Ascending aorta (tissue), 2 donors: Measurements from ENCODE around the gene TMEM53. TPM values are rescaled to one million over a fixed set of nuclear protein-coding genes. Genes with fewer than 3 reads are reported as not detected.

Experiments
- DNase-seq, 2 donors: peaks; one replicate each; pipeline ENCODE4 v3.0.0-alpha.2; 2019; ENCODE audit warnings: low spot score in 2 of 2
- H3K27ac ChIP-seq, 2 donors: fragments of 200-600 bp; sonication (generic); one replicate each; pipeline ENCODE4 v1.5.1; 2016 to 2017; ENCODE audit warnings: mild to moderate bottlenecking in 1 of 2
- H3K27me3 ChIP-seq: fragments of 200-600 bp; sonication (generic); one replicate; pipeline ENCODE4 v1.5.1; 2017
- H3K36me3 ChIP-seq, 2 donors: fragments of 200-600 bp; sonication (generic); one replicate each; pipeline ENCODE4 v1.5.1; 2016
- H3K4me1 ChIP-seq, 2 donors: fragments of 200-600 bp; sonication (generic); one replicate each; pipeline ENCODE4 v1.5.1; 2016 to 2017; ENCODE audit warnings: mild to moderate bottlenecking in 1 of 2
- H3K4me3 ChIP-seq, 2 donors: fragments of 200-600 bp; sonication (generic); one replicate each; pipeline ENCODE4 v1.5.1; 2016 to 2017; ENCODE audit warnings: mild to moderate bottlenecking in 1 of 2
- H3K9me3 ChIP-seq, 2 donors: fragments of 200-600 bp; sonication (generic); one replicate each; pipeline ENCODE4 v1.5.1; 2016
- CTCF ChIP-seq, 3 experiments: fragments of 200-600 bp in 2 of 3; fragments of 450-650 bp in 1 of 3; sonication (generic) in 2 of 3; IDR thresholded peaks; one replicate each; pipeline ENCODE4 v1.5.1; 2016 to 2019; ENCODE audit warnings: antibody characterized with exemption in 3 of 3, mild to moderate bottlenecking in 1 of 3, moderate library complexity in 1 of 3
- intact Hi-C: fragments of 100-400 bp; cut with DNase I; formaldehyde crosslinking; loops from one replicate; pipeline ENCODE4 v1.15.1; 2023
- total RNA-seq: library from RNA; depleted of rRNA; stranded (reverse); fragments of >200 nt; gene quantifications from one replicate; pipeline ENCODE4 v1.1.0, GENCODE V29; 2016

TMEM53 gene
- total RNA-seq, 1 donor from 2014 or later, result 9.2 TPM

GRCh38 chr1:44625348-44625747 lies 48.9 kb downstream of the TMEM53 start:
- Histone ChIP-seq H3K27ac (no peak overlapping the region), H3K27me3 (no peaks in the 10 kb centered on the region), H3K4me1 (no peaks in the 10 kb centered on the region), H3K36me3 (no peaks in the 10 kb centered on the region), H3K4me3 (no peak overlapping the region), H3K9me3 (no peaks in the 10 kb centered on the region)
- DNase-seq, result no peak
- intact Hi-C loops, result no loop called here
- TF ChIP-seq CTCF (IDR thresholded peaks at IDR 0.05), result no peak

- no peak overlapping the region for H3K4me3 ChIP-seq
- H3K27ac ChIP-seq, result no peak overlapping the region
- H3K9me3 ChIP-seq, result no peaks in the 10 kb centered on the region
- intact Hi-C loops, result no loop called here
- no peaks in the 10 kb centered on the region for H3K4me1 ChIP-seq
- H3K27me3 ChIP-seq, result no peaks in the 10 kb centered on the region
- no peak for TF ChIP-seq CTCF (IDR thresholded peaks at IDR 0.05)
- H3K36me3 ChIP-seq, result no peaks in the 10 kb centered on the region
- no peak for DNase-seq
Measured at GRCh38 chr1:44624268-44624901, 49.9 kb downstream of the TMEM53 start.

- Histone ChIP-seq H3K36me3 (no peaks in the 10 kb centered on the region), H3K9me3 (no peaks in the 10 kb centered on the region), H3K4me1 (peaks cover 0 to 2% of the 10 kb centered on the region in 2 donors), H3K4me3 (no peak overlapping the region), H3K27ac (no peak overlapping the region), H3K27me3 (peaks cover 8% of the 10 kb centered on the region)
- DNase-seq, result no peak
- TF ChIP-seq CTCF (IDR thresholded peaks at IDR 0.05), result no peak
- intact Hi-C loops, result no loop called here
Measured at GRCh38 chr1:44621841-44622286, 52.4 kb downstream of the TMEM53 start.

GRCh38 chr1:44620072-44620471 lies 54.2 kb downstream of the TMEM53 start:
- no peak for TF ChIP-seq CTCF (IDR thresholded peaks at IDR 0.05)

GRCh38 chr1:44619261-44619900 lies 54.9 kb downstream of the TMEM53 start:
- intact Hi-C loops, result no loop called here
- no peak for TF ChIP-seq CTCF (IDR thresholded peaks at IDR 0.05)
- H3K36me3 ChIP-seq, result no peaks in the 10 kb centered on the region
- peaks cover 8% of the 10 kb centered on the region for H3K27me3 ChIP-seq
- H3K4me3 ChIP-seq, result no peak overlapping the region
- no peak for DNase-seq
- H3K27ac ChIP-seq, result no peak overlapping the region
- no peaks in the 10 kb centered on the region for H3K9me3 ChIP-seq
- H3K4me1 ChIP-seq, result peaks cover 0 to 3% of the 10 kb centered on the region in 2 donors

More at GRCh38 chr1:44620072-44620471, 54.2 kb downstream of the TMEM53 start:
- H3K27ac ChIP-seq, result no peak overlapping the region
- H3K4me3 ChIP-seq, result no peak overlapping the region
- peaks cover 8% of the 10 kb centered on the region for H3K27me3 ChIP-seq
- no peak for DNase-seq
- no peaks in the 10 kb centered on the region for H3K9me3 ChIP-seq
- H3K4me1 ChIP-seq, result peaks cover 0 to 3% of the 10 kb centered on the region in 2 donors
- no peaks in the 10 kb centered on the region for H3K36me3 ChIP-seq
- intact Hi-C loops, result no loop called here
